HL-60 (cell line): ENCODE data around the gene DPP4.

ENCODE experiments used
- DNase-seq, 2 experiments: peaks; one replicate each; pipeline ENCODE4 v3.0.0-alpha.2; 2010 to 2020; ENCODE audit warnings: low read depth in 1 of 2, low spot score in 1 of 2
- H3K27ac ChIP-seq: fragments of 250-450 bp; sonication (Bioruptor Pico); replicated peaks from 2 replicates; pipeline ENCODE4 v1.5.1; 2020; ENCODE audit warnings: mild to moderate bottlenecking, moderate library complexity
- H3K27me3 ChIP-seq: fragments of 250-450 bp; sonication (Bioruptor Pico); 2 replicates; pipeline ENCODE4 v1.5.1; 2021; ENCODE audit warnings: mild to moderate bottlenecking, moderate library complexity; ENCODE audit not compliant: insufficient read depth, poor library complexity, severe bottlenecking
- H3K4me3 ChIP-seq: replicated peaks from 2 replicates; pipeline ENCODE4 v1.5.1; 2011; ENCODE audit warnings: mild to moderate bottlenecking, control low read depth, low read length; ENCODE audit not compliant: insufficient read depth
- GABPA ChIP-seq: IDR thresholded peaks from 2 replicates; pipeline ENCODE4 v1.6.1; 2012; ENCODE audit warnings: low read depth
- POLR2AphosphoS5 ChIP-seq: IDR thresholded peaks from 2 replicates; pipeline ENCODE4 v1.6.1; 2012; ENCODE audit warnings: low read depth
- SPI1 ChIP-seq: IDR thresholded peaks from 2 replicates; pipeline ENCODE4 v1.6.1; 2012; ENCODE audit warnings: low read depth, mild to moderate bottlenecking, borderline replicate concordance
- long read RNA-seq: library from polyadenylated mRNA; unstranded; transcript quantifications from one replicate; pipeline ENCODE4 v2.0.0, GENCODE V29; 2020
- TF ChIP-seq, protein P1 (sequence below): IDR thresholded peaks from 2 replicates; pipeline ENCODE4 v1.6.1; 2012; ENCODE audit warnings: low read depth; ENCODE audit not compliant: insufficient replicate concordance
- TF ChIP-seq, protein P2 (sequence below): IDR thresholded peaks from one replicate; pipeline ENCODE4 v1.5.1; 2011; ENCODE audit warnings: low read length, control low read depth, inconsistent platforms; ENCODE audit not compliant: insufficient read depth

The DPP4 gene
- long read RNA-seq: 0 reads

DNA sequence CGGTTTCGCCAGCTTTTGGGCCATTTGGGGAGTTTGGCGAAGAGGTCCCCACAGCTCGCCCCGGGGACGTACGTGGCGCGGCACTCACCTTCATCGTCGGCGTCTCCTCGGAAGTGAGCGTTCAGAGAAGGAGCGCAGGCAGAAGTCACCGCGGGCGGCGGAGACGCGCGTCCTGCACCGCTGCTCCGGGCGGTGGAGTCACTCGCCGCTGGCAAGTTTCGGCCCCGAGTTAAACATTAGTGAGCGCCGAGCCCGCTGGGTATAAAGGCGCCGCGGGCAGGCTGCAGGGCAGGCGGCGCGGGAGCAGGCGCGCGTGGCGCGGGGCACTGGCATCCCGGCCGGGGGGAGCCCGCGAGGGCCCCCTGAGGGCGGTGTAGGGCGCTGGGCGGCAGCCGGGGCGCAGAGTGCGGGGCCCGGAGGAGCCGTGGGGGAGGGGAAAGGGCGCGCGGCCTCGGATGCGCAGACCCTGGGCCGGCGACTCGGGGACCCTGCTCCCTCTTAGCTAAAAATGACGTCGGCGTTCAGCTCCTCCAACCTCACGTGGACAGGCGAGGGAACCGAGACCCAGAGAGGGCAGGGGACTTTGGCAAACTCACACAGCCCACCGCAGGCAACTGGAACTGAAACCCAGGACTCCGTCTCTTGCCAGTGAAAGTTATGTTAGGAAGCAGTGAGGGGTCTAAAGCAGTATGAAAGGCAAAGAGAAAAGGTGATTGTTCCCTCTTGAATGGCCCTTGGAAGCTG lies at the start of gene DPP4:
Gene DPP4, minus strand, starts transcription at position 328 of the 744 bp plus-strand sequence. Its CDS starts 234 bp downstream, at position 94.
- Histone ChIP-seq H3K4me3 (peak within 1 kb of the TSS; percentile 40), H3K27ac (no peak within 1 kb of the TSS), H3K27me3 (peaks cover 18% of the 10 kb centered on the region)
- TF ChIP-seq, protein P1, sequence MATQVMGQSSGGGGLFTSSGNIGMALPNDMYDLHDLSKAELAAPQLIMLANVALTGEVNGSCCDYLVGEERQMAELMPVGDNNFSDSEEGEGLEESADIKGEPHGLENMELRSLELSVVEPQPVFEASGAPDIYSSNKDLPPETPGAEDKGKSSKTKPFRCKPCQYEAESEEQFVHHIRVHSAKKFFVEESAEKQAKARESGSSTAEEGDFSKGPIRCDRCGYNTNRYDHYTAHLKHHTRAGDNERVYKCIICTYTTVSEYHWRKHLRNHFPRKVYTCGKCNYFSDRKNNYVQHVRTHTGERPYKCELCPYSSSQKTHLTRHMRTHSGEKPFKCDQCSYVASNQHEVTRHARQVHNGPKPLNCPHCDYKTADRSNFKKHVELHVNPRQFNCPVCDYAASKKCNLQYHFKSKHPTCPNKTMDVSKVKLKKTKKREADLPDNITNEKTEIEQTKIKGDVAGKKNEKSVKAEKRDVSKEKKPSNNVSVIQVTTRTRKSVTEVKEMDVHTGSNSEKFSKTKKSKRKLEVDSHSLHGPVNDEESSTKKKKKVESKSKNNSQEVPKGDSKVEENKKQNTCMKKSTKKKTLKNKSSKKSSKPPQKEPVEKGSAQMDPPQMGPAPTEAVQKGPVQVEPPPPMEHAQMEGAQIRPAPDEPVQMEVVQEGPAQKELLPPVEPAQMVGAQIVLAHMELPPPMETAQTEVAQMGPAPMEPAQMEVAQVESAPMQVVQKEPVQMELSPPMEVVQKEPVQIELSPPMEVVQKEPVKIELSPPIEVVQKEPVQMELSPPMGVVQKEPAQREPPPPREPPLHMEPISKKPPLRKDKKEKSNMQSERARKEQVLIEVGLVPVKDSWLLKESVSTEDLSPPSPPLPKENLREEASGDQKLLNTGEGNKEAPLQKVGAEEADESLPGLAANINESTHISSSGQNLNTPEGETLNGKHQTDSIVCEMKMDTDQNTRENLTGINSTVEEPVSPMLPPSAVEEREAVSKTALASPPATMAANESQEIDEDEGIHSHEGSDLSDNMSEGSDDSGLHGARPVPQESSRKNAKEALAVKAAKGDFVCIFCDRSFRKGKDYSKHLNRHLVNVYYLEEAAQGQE: no peak
- TF ChIP-seq POLR2AphosphoS5 (no peak), SPI1 (no peak), GABPA (no peak)
- TF ChIP-seq, protein P2, sequence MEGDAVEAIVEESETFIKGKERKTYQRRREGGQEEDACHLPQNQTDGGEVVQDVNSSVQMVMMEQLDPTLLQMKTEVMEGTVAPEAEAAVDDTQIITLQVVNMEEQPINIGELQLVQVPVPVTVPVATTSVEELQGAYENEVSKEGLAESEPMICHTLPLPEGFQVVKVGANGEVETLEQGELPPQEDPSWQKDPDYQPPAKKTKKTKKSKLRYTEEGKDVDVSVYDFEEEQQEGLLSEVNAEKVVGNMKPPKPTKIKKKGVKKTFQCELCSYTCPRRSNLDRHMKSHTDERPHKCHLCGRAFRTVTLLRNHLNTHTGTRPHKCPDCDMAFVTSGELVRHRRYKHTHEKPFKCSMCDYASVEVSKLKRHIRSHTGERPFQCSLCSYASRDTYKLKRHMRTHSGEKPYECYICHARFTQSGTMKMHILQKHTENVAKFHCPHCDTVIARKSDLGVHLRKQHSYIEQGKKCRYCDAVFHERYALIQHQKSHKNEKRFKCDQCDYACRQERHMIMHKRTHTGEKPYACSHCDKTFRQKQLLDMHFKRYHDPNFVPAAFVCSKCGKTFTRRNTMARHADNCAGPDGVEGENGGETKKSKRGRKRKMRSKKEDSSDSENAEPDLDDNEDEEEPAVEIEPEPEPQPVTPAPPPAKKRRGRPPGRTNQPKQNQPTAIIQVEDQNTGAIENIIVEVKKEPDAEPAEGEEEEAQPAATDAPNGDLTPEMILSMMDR: no peak
- DNase-seq: peak in 1 of 2 experiments; percentile 6

DNA sequence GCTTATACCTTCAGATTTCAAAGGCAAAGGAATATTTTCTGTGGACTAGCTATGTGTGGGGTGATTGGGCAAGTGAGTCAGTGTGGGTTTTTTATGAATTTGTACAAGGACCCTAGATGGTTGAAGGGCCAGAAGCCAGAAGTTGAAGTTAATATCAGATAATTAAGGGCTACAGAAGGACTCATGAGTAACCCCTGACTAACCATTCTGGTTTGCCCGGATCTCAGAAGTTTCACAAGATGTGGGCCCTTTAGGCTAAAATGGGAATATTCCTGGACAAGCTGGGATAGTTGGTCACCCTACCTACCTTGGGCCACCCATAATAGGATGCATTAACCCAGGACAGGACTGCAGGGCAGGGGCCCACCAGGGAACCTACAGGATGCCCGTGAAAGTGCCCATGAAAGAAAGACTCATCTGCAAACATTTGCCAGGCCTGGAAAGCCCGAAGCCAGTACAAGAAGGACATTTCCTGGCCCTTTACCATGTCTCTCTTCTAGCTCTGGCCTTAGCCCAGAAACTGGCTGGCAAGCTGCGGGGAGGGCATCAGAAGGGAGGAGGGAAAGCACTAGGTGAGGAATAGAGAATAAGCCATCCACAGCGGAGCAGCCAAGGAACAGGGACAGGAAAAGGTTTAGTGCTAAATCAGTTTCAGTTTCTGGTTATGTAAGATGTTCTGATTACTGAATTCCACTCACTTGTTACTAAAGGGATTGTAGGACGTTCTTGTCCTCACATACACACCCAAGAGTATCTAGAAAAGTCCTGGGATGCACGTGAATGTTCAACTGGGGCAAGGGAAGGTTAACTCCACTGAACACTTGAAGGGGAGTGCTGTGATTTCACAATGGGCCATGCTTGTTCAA lies 44.4 kb upstream of the DPP4 start:
- no peak for DNase-seq

DNA sequence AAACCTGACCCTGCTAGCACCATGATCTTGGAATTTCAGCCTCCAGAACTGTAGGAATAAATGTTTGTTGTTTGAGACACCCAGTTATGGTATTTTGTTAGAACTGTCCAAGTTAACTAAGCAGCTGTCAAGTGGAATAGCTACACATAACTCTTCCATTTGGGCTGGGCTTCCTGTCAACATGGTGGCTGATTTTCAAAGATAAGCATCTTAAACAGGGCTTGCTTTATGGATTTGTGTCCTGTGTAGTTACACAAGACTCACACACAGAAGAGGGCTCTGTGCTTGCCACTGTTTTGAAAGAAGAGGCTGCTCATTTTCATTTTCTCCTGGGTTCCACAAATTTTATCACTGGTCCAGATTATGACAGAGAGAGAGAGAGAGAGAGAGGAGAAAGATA lies 42.3 kb upstream of the DPP4 start:
- Histone ChIP-seq H3K27ac (no peak overlapping the region), H3K27me3 (no peaks in the 10 kb centered on the region), H3K4me3 (no peak overlapping the region)
- DNase-seq: no peak
- TF ChIP-seq, protein P1: no peak
- TF ChIP-seq, protein P2: no peak
- TF ChIP-seq POLR2AphosphoS5 (no peak), GABPA (no peak), SPI1 (no peak)

More for the DNA sequence above, 44.4 kb upstream of the DPP4 start:
- no peak overlapping the region for H3K4me3 ChIP-seq
- TF ChIP-seq GABPA (no peak), POLR2AphosphoS5 (no peak), SPI1 (no peak)
- TF ChIP-seq, protein P2: no peak
- TF ChIP-seq, protein P1: no peak
- no peaks in the 10 kb centered on the region for H3K27me3 ChIP-seq
- no peak overlapping the region for H3K27ac ChIP-seq
